B cell (primary cell): ENCODE results near the gene PANK2. TPM values are rescaled to one million over a fixed set of nuclear protein-coding genes. Genes with fewer than 3 reads are reported as not detected.
A peak's percentile ranks its signal among the peaks of the same experiment; 100 is the strongest.

Source experiments
- ATAC-seq: fragments of 200-7000 bp; cut with Tn5 transposase; one replicate; pipeline ENCODE4 v1.10.0; 2021; ENCODE audit warnings: low read depth, mild to moderate bottlenecking, moderate number of reproducible peaks, moderate library complexity
- CTCF ChIA-PET: fragments of 350-600 bp; sonication (Branson Sonifier 250); formaldehyde crosslinking; loops from one replicate; lab custom pipeline; 2021; ENCODE audit warnings: antibody characterized with exemption, inconsistent platforms; lab: Charles Lee
- POLR2A ChIA-PET: fragments of 350-600 bp; sonication (Branson Sonifier 250); formaldehyde crosslinking; loops from one replicate; lab custom pipeline; 2021; ENCODE audit warnings: antibody characterized with exemption; lab: Charles Lee
- DNase-seq: peaks from one replicate; pipeline ENCODE4 v3.0.0; 2013
- H2AFZ ChIP-seq: 2 replicates; pipeline ENCODE4 v1.6.1; 2012; ENCODE audit warnings: mild to moderate bottlenecking, low read depth, low read length; ENCODE audit not compliant: insufficient read depth, poor library complexity, severe bottlenecking
- H3K27ac ChIP-seq, 2 donors: 1 replicate in 1 of 2; 2 replicates in 1 of 2; pipeline ENCODE4 v1.5.1; 2012 to 2013; ENCODE audit warnings: low read length in 2 of 2, mild to moderate bottlenecking in 2 of 2, moderate library complexity in 1 of 2
- H3K27me3 ChIP-seq, 4 experiments: fragments of 200-600 bp in 1 of 4; sonication (generic) in 1 of 4; replicated peaks in 1 of 4; 1 replicate in 2 of 4; 2 replicates in 2 of 4; pipeline versions ENCODE4 v1.6.1 to v1.7.0; 2013 to 2016; ENCODE audit warnings: low read length in 3 of 4, mild to moderate bottlenecking in 2 of 4, mixed read lengths in 1 of 4, moderate library complexity in 1 of 4; ENCODE audit not compliant: insufficient read depth in 4 of 4, control insufficient read depth in 3 of 4; ENCODE audit errors: control extremely low read depth in 1 of 4
- H3K36me3 ChIP-seq, 2 experiments: replicated peaks in 1 of 2; 1 replicate in 1 of 2; 2 replicates in 1 of 2; pipeline versions ENCODE4 v1.6.1 to v1.7.1; 2013; ENCODE audit warnings: low read length in 1 of 2; ENCODE audit not compliant: insufficient read depth in 2 of 2, control insufficient read depth in 1 of 2; ENCODE audit errors: control extremely low read depth in 1 of 2, extremely low read depth in 1 of 2
- H3K4me1 ChIP-seq, 2 donors: fragments of 200-600 bp in 1 of 2; sonication (generic) in 1 of 2; 1 replicate in 1 of 2; 2 replicates in 1 of 2; pipeline versions ENCODE4 v1.5.1 to v1.6.1; 2013 to 2017; ENCODE audit warnings: low read length in 2 of 2; ENCODE audit not compliant: control insufficient read depth in 2 of 2, insufficient read depth in 2 of 2
- H3K4me2 ChIP-seq: replicated peaks from 2 replicates; pipeline ENCODE3; 2012; ENCODE audit warnings: mild to moderate bottlenecking, low read depth, low read length; ENCODE audit not compliant: poor library complexity, severe bottlenecking
- H3K4me3 ChIP-seq, 5 experiments: fragments of 200-600 bp in 1 of 5; sonication (generic) in 1 of 5; 1 replicate in 3 of 5; 2 replicates in 2 of 5; pipeline versions ENCODE4 v1.5.1 to v1.7.0; 2011 to 2016; ENCODE audit warnings: low read length in 4 of 5, mild to moderate bottlenecking in 4 of 5, low read depth in 2 of 5, control low read depth in 1 of 5, moderate library complexity in 1 of 5; ENCODE audit not compliant: insufficient read depth in 1 of 5; ENCODE audit errors: control extremely low read depth in 1 of 5, extremely low read depth in 1 of 5
- H3K79me2 ChIP-seq: fragments of 200-600 bp; sonication (generic); one replicate; pipeline ENCODE4 v1.6.0; 2016; ENCODE audit warnings: low read length; ENCODE audit not compliant: control insufficient read depth, insufficient read depth
- H3K9ac ChIP-seq: fragments of 200-600 bp; sonication (generic); 2 replicates; pipeline ENCODE4 v1.6.1; 2017; ENCODE audit warnings: mild to moderate bottlenecking, low read length, moderate library complexity
- H3K9me3 ChIP-seq, 3 donors: one replicate each; pipeline versions ENCODE4 v1.6.1 to v1.7.1; 2013; ENCODE audit warnings: low read length in 2 of 3; ENCODE audit not compliant: control insufficient read depth in 2 of 3, insufficient read depth in 1 of 3; ENCODE audit errors: control extremely low read depth in 1 of 3
- H4K20me1 ChIP-seq: 2 replicates; pipeline ENCODE4 v1.6.0; 2012; ENCODE audit warnings: mild to moderate bottlenecking, low read length; ENCODE audit not compliant: insufficient read depth, control insufficient read depth, poor library complexity, severe bottlenecking
- H3K27ac Mint-ChIP-seq: one replicate; pipeline ENCODE4 v1.8.0; 2021; ENCODE audit warnings: mixed read lengths
- H3K27me3 Mint-ChIP-seq: one replicate; pipeline ENCODE4 v1.8.0; 2021; ENCODE audit warnings: mixed read lengths
- H3K4me1 Mint-ChIP-seq: one replicate; pipeline ENCODE4 v1.8.0; 2021; ENCODE audit warnings: mixed read lengths
- H3K4me3 Mint-ChIP-seq: one replicate; pipeline ENCODE4 v1.8.0; 2021; ENCODE audit warnings: mixed read lengths
- H3K9me3 Mint-ChIP-seq: one replicate; pipeline ENCODE4 v1.8.0; 2022; ENCODE audit warnings: mixed read lengths; ENCODE audit not compliant: insufficient read depth
- EZH2 ChIP-seq: IDR thresholded peaks from 2 replicates; pipeline ENCODE4 v1.6.1; 2012; ENCODE audit warnings: borderline replicate concordance, low read depth, mild to moderate bottlenecking, moderate library complexity, low read length; ENCODE audit not compliant: insufficient read depth, poor library complexity, severe bottlenecking
- WGBS: methylation state at CpG from one replicate; pipeline ENCODE4 v1.1.5; 2013; ENCODE audit warnings: missing lambda C conversion rate; ENCODE audit not compliant: insufficient coverage; 5-methylcytosine and 5-hydroxymethylcytosine counted together
- intact Hi-C: fragments of 100-400 bp; cut with micrococcal nuclease; formaldehyde crosslinking; loops from one replicate; pipeline ENCODE4 v1.10.0; 2022
- polyA plus RNA-seq: library from polyadenylated mRNA; depleted of rRNA; stranded (reverse); fragments of >200 nt; gene quantifications from 2 replicates; pipeline ENCODE4 v1.2.3, GENCODE V29; 2012
- total RNA-seq, 2 donors: library from RNA; stranded (reverse); fragments of 120-200 nt in 1 of 2; gene quantifications; 1 replicate in 1 of 2; 2 replicates in 1 of 2; pipeline versions ENCODE4 v1.2.3 to v1.2.4, GENCODE V29; 2013 to 2022
- TF ChIP-seq, protein P1 (sequence below): fragments of 200-600 bp; IDR thresholded peaks from one replicate; pipeline ENCODE4 v1.8.0; 2022; ENCODE audit warnings: antibody characterized with exemption, mild to moderate bottlenecking

PANK2 gene
- total and polyA plus RNA-seq, 2 donors (not counting 1 experiment from before 2014, with no cell fraction given), result 20.5 to 63.3 TPM

DNA sequence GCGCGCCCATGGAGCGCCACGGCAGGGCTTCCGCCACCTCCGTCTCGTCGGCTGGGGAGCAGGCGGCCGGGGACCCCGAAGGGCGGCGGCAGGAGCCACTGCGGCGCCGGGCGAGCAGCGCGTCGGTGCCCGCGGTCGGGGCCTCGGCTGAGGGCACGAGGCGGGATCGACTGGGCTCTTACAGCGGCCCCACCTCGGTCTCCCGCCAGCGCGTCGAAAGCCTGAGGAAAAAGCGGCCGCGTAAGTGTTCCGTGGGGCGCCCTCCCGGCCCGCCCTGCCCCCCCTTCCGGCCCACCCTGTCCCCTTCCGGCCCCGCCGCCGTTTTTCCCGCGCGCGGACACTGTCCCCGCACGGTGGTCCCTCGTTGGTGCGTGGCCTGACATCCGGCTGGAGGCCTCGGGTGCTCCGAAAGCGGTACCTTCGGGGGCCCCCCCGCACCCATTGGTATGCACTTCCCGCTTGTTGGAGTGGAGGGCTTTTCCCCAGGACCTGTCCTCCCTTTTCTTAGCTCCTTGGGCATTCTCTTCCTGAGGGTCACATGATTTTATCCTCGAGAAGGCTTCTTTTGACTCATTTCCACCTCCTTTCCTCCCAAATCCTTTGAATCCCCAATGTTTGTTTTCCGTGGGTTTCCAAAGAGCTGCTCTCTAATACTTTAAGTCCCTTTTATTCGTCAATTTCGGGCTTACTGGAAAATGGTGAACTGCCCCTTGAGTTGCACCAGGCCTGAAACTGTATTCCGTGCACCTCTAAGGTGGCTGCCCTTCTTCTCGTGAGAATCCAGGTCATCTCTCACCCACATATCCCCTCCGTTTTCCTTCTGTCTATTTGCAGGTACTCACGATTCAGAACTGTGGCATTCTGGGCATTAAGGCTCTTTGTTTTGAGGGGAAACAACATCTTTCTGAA, 556 bp downstream of the PANK2 start:
- Histone ChIP-seq H4K20me1 (peaks cover 35% of the 10 kb centered on the region), H3K4me1 (peaks cover 44 to 51% of the 10 kb centered on the region in 2 donors), H2AFZ (peak overlapping the region; percentile 90), H3K27me3 (no peaks in the 10 kb centered on the region), H3K4me3 (peak overlapping the region; percentile 70 to 90 (median 86)), H3K4me2 (peak overlapping the region; percentile 80), H3K36me3 (peaks cover 3% of the 10 kb centered on the region in 2 experiments), H3K27ac (peak overlapping the region; percentile 72 to 90), H3K9ac (peak overlapping the region; percentile 78), H3K9me3 (no peaks in the 10 kb centered on the region), H3K79me2 (peaks cover 73% of the 10 kb centered on the region)
- intact Hi-C loops, result loop anchor here (1.0 to 2.0 kb wide), 8 partner anchors 17 to 196 kb away; partner anchors contain the start of genes AP5S1, CENPB, MAVS and RNF24
- ChIA-PET POLR2A (interaction anchor here (0.6 kb wide), 1 partner anchor 12 kb away, joined by 3 read pairs; no protein-coding TSS in a partner anchor), CTCF (interaction anchor here (1.0 to 1.9 kb wide), 2 partner anchors 194 to 196 kb away, joined by 4 to 13 read pairs; no protein-coding TSS in a partner anchor)
- H3K9me3 Mint-ChIP-seq, result no peaks in the 10 kb centered on the region
- peaks cover 56% of the 10 kb centered on the region for H3K4me1 Mint-ChIP-seq
- under 1% methylated on average over 55 of the region's 68 CpGs for WGBS
- ATAC-seq (peak; percentile 1), DNase-seq (peak; percentile 44)
- H3K27ac Mint-ChIP-seq, result peak overlapping the region; percentile 97
- no peaks in the 10 kb centered on the region for H3K27me3 Mint-ChIP-seq
- peak overlapping the region; percentile 97 for H3K4me3 Mint-ChIP-seq
- TF ChIP-seq, protein P1, sequence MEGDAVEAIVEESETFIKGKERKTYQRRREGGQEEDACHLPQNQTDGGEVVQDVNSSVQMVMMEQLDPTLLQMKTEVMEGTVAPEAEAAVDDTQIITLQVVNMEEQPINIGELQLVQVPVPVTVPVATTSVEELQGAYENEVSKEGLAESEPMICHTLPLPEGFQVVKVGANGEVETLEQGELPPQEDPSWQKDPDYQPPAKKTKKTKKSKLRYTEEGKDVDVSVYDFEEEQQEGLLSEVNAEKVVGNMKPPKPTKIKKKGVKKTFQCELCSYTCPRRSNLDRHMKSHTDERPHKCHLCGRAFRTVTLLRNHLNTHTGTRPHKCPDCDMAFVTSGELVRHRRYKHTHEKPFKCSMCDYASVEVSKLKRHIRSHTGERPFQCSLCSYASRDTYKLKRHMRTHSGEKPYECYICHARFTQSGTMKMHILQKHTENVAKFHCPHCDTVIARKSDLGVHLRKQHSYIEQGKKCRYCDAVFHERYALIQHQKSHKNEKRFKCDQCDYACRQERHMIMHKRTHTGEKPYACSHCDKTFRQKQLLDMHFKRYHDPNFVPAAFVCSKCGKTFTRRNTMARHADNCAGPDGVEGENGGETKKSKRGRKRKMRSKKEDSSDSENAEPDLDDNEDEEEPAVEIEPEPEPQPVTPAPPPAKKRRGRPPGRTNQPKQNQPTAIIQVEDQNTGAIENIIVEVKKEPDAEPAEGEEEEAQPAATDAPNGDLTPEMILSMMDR, result no peak
- TF ChIP-seq EZH2, result no peak

DNA sequence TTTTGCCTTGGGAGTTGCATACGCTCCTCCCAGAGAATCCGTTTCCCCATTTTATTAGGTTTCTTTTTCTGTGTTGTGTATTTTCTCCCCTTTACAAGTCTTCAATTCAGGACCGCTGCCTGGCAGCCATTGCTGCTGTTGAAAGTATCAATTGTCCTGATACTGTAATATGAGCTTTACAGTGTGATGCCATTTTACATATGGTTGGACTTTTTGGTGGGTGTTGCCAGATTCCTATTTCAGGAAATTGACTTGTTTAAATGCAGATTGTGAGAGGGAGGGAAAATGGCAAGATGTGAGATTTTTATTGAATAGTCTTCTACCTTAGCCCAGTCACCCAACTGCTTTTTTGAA, 1.2 kb downstream of the PANK2 start:
- peaks cover 58% of the 10 kb centered on the region for H3K4me1 Mint-ChIP-seq
- H3K4me3 Mint-ChIP-seq, result peak overlapping the region; percentile 93
- no peaks in the 10 kb centered on the region for H3K27me3 Mint-ChIP-seq
- H3K4me1 ChIP-seq, result peaks cover 45 to 55% of the 10 kb centered on the region in 2 donors
- intact Hi-C loops, result no loop called here
- CTCF ChIA-PET, result interaction anchor here (1.0 kb wide), 1 partner anchor 195 kb away, joined by 13 read pairs; no protein-coding TSS in a partner anchor
- H3K4me2 ChIP-seq, result peak overlapping the region; percentile 80
- peaks cover 4 to 6% of the 10 kb centered on the region in 2 experiments for H3K36me3 ChIP-seq
- DNase-seq (no peak), ATAC-seq (no peak)
- H4K20me1 ChIP-seq, result peaks cover 41% of the 10 kb centered on the region
- H3K27ac Mint-ChIP-seq, result peak overlapping the region; percentile 96
- H3K9me3 ChIP-seq, result no peaks in the 10 kb centered on the region
- WGBS, result no CpG with 5 or more reads among the region's 3 CpGs
- no peaks in the 10 kb centered on the region for H3K9me3 Mint-ChIP-seq
- H3K4me3 ChIP-seq, result peak overlapping the region; percentile 70 to 90 (median 86)
- no peaks in the 10 kb centered on the region for H3K27me3 ChIP-seq
- H3K9ac ChIP-seq, result peak overlapping the region; percentile 78
- POLR2A ChIA-PET, result no interaction called here
- H2AFZ ChIP-seq, result peak overlapping the region; percentile 90
- peaks cover 79% of the 10 kb centered on the region for H3K79me2 ChIP-seq
- no peak for TF ChIP-seq EZH2
- TF ChIP-seq, protein P1, result no peak
- peak overlapping the region; percentile 72 to 90 for H3K27ac ChIP-seq
